ENCODE results near the gene TSPAN6. TPM values are rescaled to one million over a fixed set of nuclear protein-coding genes. Genes with fewer than 3 reads are reported as not detected.

Gene TSPAN6
- polyA plus RNA-seq, 1 donor (not counting 4 experiments of a cell fraction or from before 2014, with no cell fraction given), result 24.3 TPM

DNA sequence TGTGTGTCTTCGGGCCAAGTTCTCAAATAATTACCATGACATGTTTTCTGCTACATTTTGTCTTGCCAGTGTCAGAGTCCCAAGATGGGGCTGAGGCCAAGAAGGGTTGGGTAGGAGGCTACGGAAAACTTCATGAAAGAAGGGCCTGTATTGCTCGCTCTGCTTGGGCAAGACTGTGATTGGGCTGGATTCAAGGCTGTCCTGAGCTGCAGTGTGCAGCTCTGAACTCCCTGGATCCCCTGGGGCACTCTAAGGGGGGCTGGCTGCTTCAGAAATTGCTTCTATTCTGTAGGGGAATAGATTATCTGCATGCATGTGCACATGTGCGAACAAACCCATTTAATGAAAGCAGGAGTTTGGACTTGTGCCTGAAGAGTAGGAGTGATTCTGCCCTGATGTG lies 13.6 kb downstream of the TSPAN6 start:
- Histone ChIP-seq H3K9me3 (ENCODE audit: control insufficient read depth, low read depth, low read length) (no peaks in the 10 kb centered on the region), H3K9me1 (ENCODE audit: control insufficient read depth, extremely low read depth, insufficient read depth, low read length) (no peaks in the 10 kb centered on the region), H4K20me1 (ENCODE audit: control insufficient read depth, extremely low read depth, insufficient read depth, low read length) (no peaks in the 10 kb centered on the region), H3K27me3 (ENCODE audit: control insufficient read depth, extremely low read depth, insufficient read depth, low read length) (no peaks in the 10 kb centered on the region), H3K4me1 (ENCODE audit: control insufficient read depth, extremely low read depth, insufficient read depth, low read length) (no peaks in the 10 kb centered on the region), H3K9ac (ENCODE audit: control insufficient read depth, extremely low read depth, insufficient read depth, low read length) (no peak overlapping the region), H3K4me2 (ENCODE audit: control insufficient read depth, extremely low read depth, insufficient read depth, low read depth, low read length) (no peak overlapping the region), H2AFZ (ENCODE audit: control insufficient read depth, low read length) (no peak overlapping the region), H3K4me3 (ENCODE audit: control insufficient read depth in 2 of 3, extremely low read depth in 1 of 3, insufficient read depth in 2 of 3, low read depth in 1 of 3, low read length in 3 of 3) (no peak overlapping the region), H3K36me3 (ENCODE audit: control insufficient read depth in 2 of 2, extremely low read depth in 1 of 2, insufficient read depth in 2 of 2, low read length in 2 of 2) (no peaks in the 10 kb centered on the region), H3K27ac (ENCODE audit: control insufficient read depth, insufficient read depth, low read length) (no peak overlapping the region), H3K79me2 (ENCODE audit: control insufficient read depth, insufficient read depth, low read length) (no peaks in the 10 kb centered on the region)
- FAIRE-seq (no peak), DNase-seq (ENCODE audit: low read depth, low spot score) (no peak)
- dilution Hi-C loops (cut with MboI; ENCODE audit: extremely low pct_ligation_motif_present, low sequenced_read_pairs), result no loop called here
- TF ChIP-seq EZH2 (IDR thresholded peaks at IDR 0.05; ENCODE audit: low read length), result no peak
- TF ChIP-seq CTCF (optimal IDR thresholded peaks at IDR 0.05 in 1 of 3, IDR thresholded peaks at IDR 0.05 in 1 of 3, conservative IDR thresholded peaks at IDR 0.05 in 1 of 3; ENCODE audit: extremely low read depth in 1 of 3, insufficient read depth in 2 of 3, low read length in 3 of 3), result no peak

- Histone ChIP-seq H3K4me1 (ENCODE audit: control insufficient read depth, extremely low read depth, insufficient read depth, low read length) (no peaks in the 10 kb centered on the region), H3K4me3 (ENCODE audit: control insufficient read depth in 2 of 3, extremely low read depth in 1 of 3, insufficient read depth in 2 of 3, low read depth in 1 of 3, low read length in 3 of 3) (no peak overlapping the region), H3K9me1 (ENCODE audit: control insufficient read depth, extremely low read depth, insufficient read depth, low read length) (no peaks in the 10 kb centered on the region), H3K36me3 (ENCODE audit: control insufficient read depth in 2 of 2, extremely low read depth in 1 of 2, insufficient read depth in 2 of 2, low read length in 2 of 2) (no peaks in the 10 kb centered on the region), H3K27ac (ENCODE audit: control insufficient read depth, insufficient read depth, low read length) (no peak overlapping the region), H3K4me2 (ENCODE audit: control insufficient read depth, extremely low read depth, insufficient read depth, low read depth, low read length) (no peak overlapping the region), H3K9ac (ENCODE audit: control insufficient read depth, extremely low read depth, insufficient read depth, low read length) (no peak overlapping the region), H4K20me1 (ENCODE audit: control insufficient read depth, extremely low read depth, insufficient read depth, low read length) (no peaks in the 10 kb centered on the region), H3K79me2 (ENCODE audit: control insufficient read depth, insufficient read depth, low read length) (no peaks in the 10 kb centered on the region), H2AFZ (ENCODE audit: control insufficient read depth, low read length) (no peak overlapping the region), H3K27me3 (ENCODE audit: control insufficient read depth, extremely low read depth, insufficient read depth, low read length) (no peaks in the 10 kb centered on the region), H3K9me3 (ENCODE audit: control insufficient read depth, low read depth, low read length) (no peaks in the 10 kb centered on the region)
- DNase-seq (ENCODE audit: low read depth, low spot score), result no peak
- dilution Hi-C loops (cut with MboI; ENCODE audit: extremely low pct_ligation_motif_present, low sequenced_read_pairs), result no loop called here
- FAIRE-seq, result no peak
- no peak for TF ChIP-seq EZH2 (IDR thresholded peaks at IDR 0.05; ENCODE audit: low read length)
- TF ChIP-seq CTCF (optimal IDR thresholded peaks at IDR 0.05 in 1 of 3, IDR thresholded peaks at IDR 0.05 in 1 of 3, conservative IDR thresholded peaks at IDR 0.05 in 1 of 3; ENCODE audit: extremely low read depth in 1 of 3, insufficient read depth in 2 of 3, low read length in 3 of 3), result peak; percentile 13 to 52 (median 42)
These were observed 21.6 kb downstream of the TSPAN6 start for GRCh38 chrX:100615005-100615404.

Data from keratinocyte (primary cell).